Endothelial cell of umbilical vein (primary cell): Measurements from ENCODE around the gene CFAP73. TPM values are rescaled to one million over a fixed set of nuclear protein-coding genes. Genes with fewer than 3 reads are reported as not detected.

Experiments
- BruUV-seq: library from RNA; stranded (reverse); fragments of 400-500 nt; replicated peaks from 2 replicates; lab custom pipeline; 2021; lab: Mats Ljungman, UMichigan
- CTCF ChIA-PET: fragments of 300-600, 350-600 bp; sonication (Branson Sonifier 250); formaldehyde crosslinking; loops from one replicate; lab custom pipeline; 2021; ENCODE audit warnings: antibody characterized with exemption, inconsistent platforms; lab: Charles Lee
- POLR2A ChIA-PET: fragments of 300-600, 350-600 bp; sonication (Branson Sonifier 250); formaldehyde crosslinking; loops from one replicate; lab custom pipeline; 2021; ENCODE audit warnings: antibody characterized with exemption, inconsistent platforms; lab: Charles Lee
- DNase-seq: peaks from one replicate; pipeline ENCODE4 v3.0.0-alpha.2; 2011; ENCODE audit warnings: low read depth, low spot score
- FAIRE-seq: peaks from 2 replicates; lab custom pipeline; 2011; peaks lifted over from hg19 to GRCh38; lab: Jason Lieb, UNC
- H2AFZ ChIP-seq: 2 replicates; pipeline ENCODE4 v1.6.0; 2012; ENCODE audit warnings: low read depth, low read length, control low read depth, inconsistent platforms
- H3K27ac ChIP-seq: 2 replicates; pipeline ENCODE4 v1.5.1; 2011; ENCODE audit warnings: low read depth, mild to moderate bottlenecking, control low read depth, low read length, moderate library complexity; ENCODE audit not compliant: insufficient read depth
- H3K27me3 ChIP-seq, 2 experiments: 2 replicates each; pipeline versions ENCODE4 v1.6.0 to v1.6.1; 2011; ENCODE audit warnings: low read length in 2 of 2, mixed read lengths in 1 of 2; ENCODE audit not compliant: control insufficient read depth in 2 of 2, insufficient read depth in 2 of 2
- H3K36me3 ChIP-seq, 2 experiments: 2 replicates in 1 of 2; 3 replicates in 1 of 2; pipeline ENCODE4 v1.5.1; 2011; ENCODE audit warnings: low read length in 2 of 2, mild to moderate bottlenecking in 1 of 2, moderate library complexity in 1 of 2; ENCODE audit not compliant: control insufficient read depth in 2 of 2, insufficient read depth in 2 of 2; ENCODE audit errors: extremely low read depth in 1 of 2
- H3K4me1 ChIP-seq: 3 replicates; pipeline ENCODE4 v1.5.1; 2011; ENCODE audit warnings: mild to moderate bottlenecking, low read length; ENCODE audit not compliant: control insufficient read depth, insufficient read depth; ENCODE audit errors: extremely low read depth
- H3K4me2 ChIP-seq: 2 replicates; pipeline ENCODE4 v1.6.1; 2011; ENCODE audit warnings: low read length, control low read depth, mixed read lengths; ENCODE audit not compliant: insufficient read depth
- H3K4me3 ChIP-seq, 3 experiments: fragments of 200-600 bp in 1 of 3; sonication (generic), shearing (Covaris generic) in 1 of 3; replicated peaks in 1 of 3; 2 replicates each; pipeline ENCODE4 v1.5.1; 2011 to 2016; ENCODE audit warnings: control low read depth in 3 of 3, low read length in 3 of 3, mild to moderate bottlenecking in 2 of 3, inconsistent platforms in 1 of 3, low read depth in 1 of 3, moderate library complexity in 1 of 3; ENCODE audit not compliant: insufficient read depth in 1 of 3
- H3K79me2 ChIP-seq: 2 replicates; pipeline ENCODE4 v1.6.0; 2012; ENCODE audit warnings: low read length, inconsistent platforms; ENCODE audit not compliant: control insufficient read depth, insufficient read depth
- H3K9ac ChIP-seq: replicated peaks from 2 replicates; pipeline ENCODE3; 2011; ENCODE audit warnings: low read length, control low read depth; ENCODE audit not compliant: insufficient read depth; ENCODE audit errors: extremely low read depth
- H3K9me1 ChIP-seq: replicated peaks from 3 replicates; pipeline ENCODE4 v1.6.0; 2011; ENCODE audit warnings: mild to moderate bottlenecking, low read length; ENCODE audit not compliant: control insufficient read depth, insufficient read depth; ENCODE audit errors: extremely low read depth
- H3K9me3 ChIP-seq: replicated peaks from 2 replicates; pipeline ENCODE4 v1.5.1; 2012; ENCODE audit warnings: low read length, inconsistent platforms; ENCODE audit not compliant: control insufficient read depth, insufficient read depth
- H4K20me1 ChIP-seq: replicated peaks from 2 replicates; pipeline ENCODE3; 2011; ENCODE audit warnings: mild to moderate bottlenecking, low read length; ENCODE audit not compliant: control insufficient read depth, insufficient read depth; ENCODE audit errors: extremely low read depth
- FOS ChIP-seq: IDR thresholded peaks from 2 replicates; pipeline ENCODE4 v1.6.1; 2011; ENCODE audit warnings: mild to moderate bottlenecking, low read length, moderate library complexity, borderline replicate concordance; ENCODE audit not compliant: insufficient read depth
- JUN ChIP-seq: IDR thresholded peaks from 2 replicates; pipeline ENCODE4 v1.6.1; 2011; ENCODE audit warnings: borderline replicate concordance, low read depth; ENCODE audit not compliant: insufficient read length, insufficient read depth
- POLR2A ChIP-seq: IDR thresholded peaks from 2 replicates; pipeline ENCODE4 v1.6.1; 2012; ENCODE audit warnings: low read depth, mild to moderate bottlenecking, control low read depth, low read length
- dilution Hi-C: fragments of 300-500 bp; cut with MboI; formaldehyde crosslinking; loops from one replicate; pipeline ENCODE4 v1.15.0; 2019; ENCODE audit warnings: low sequenced_read_pairs; ENCODE audit not compliant: extremely low pct_ligation_motif_present
- intact Hi-C: fragments of 100-400 bp; cut with micrococcal nuclease; formaldehyde crosslinking; loops from one replicate; pipeline ENCODE4 v1.10.0; 2022
- polyA plus RNA-seq, 4 experiments: library from polyadenylated mRNA; depleted of rRNA in 3 of 4; stranded (reverse) in 3 of 4; unstranded in 1 of 4; fragments of >200 nt; gene quantifications; 2 replicates each; pipeline versions ENCODE4 v1.2.1 to v1.2.3, GENCODE V29; 2011 to 2012; ENCODE audit warnings: missing spikeins in 1 of 4
- total RNA-seq: library from RNA; stranded (reverse); gene quantifications from 2 replicates; pipeline ENCODE4 v1.2.3, GENCODE V29; 2021
- TF ChIP-seq, protein P1 (sequence below), 2 donors: IDR thresholded peaks; 1 replicate in 1 of 2; 2 replicates in 1 of 2; pipeline ENCODE4 v1.5.1; 2011; ENCODE audit warnings: low read length in 2 of 2, mild to moderate bottlenecking in 2 of 2, moderate library complexity in 2 of 2, control low read depth in 1 of 2, inconsistent platforms in 1 of 2, low read depth in 1 of 2; ENCODE audit not compliant: insufficient read depth in 1 of 2; ENCODE audit errors: extremely low read depth in 1 of 2

CFAP73 gene
- total and polyA plus RNA-seq, 2 donors (not counting 3 experiments of a cell fraction or from before 2014, with no cell fraction given): not detected

GRCh38 chr12:113203852-113204760 is 54.6 kb downstream of the CFAP73 start:
- H3K4me2 ChIP-seq: no peak overlapping the region
- no peak overlapping the region for H3K27ac ChIP-seq
- intact Hi-C loops (no loop called here), dilution Hi-C loops (no loop called here)
- no peak for DNase-seq
- POLR2A ChIA-PET: no interaction called here
- CTCF ChIA-PET: interaction anchor here (0.6 to 2.0 kb wide), 5 partner anchors 7 to 221 kb away, joined by 3 to 5 read pairs (median 3); no protein-coding TSS in a partner anchor
- H4K20me1 ChIP-seq: no peaks in the 10 kb centered on the region
- no peak overlapping the region for H3K4me3 ChIP-seq
- no peaks in the 10 kb centered on the region for H3K36me3 ChIP-seq
- H3K4me1 ChIP-seq: no peaks in the 10 kb centered on the region
- H3K9me1 ChIP-seq: no peaks in the 10 kb centered on the region
- no peak overlapping the region for H2AFZ ChIP-seq
- TF ChIP-seq, protein P1, sequence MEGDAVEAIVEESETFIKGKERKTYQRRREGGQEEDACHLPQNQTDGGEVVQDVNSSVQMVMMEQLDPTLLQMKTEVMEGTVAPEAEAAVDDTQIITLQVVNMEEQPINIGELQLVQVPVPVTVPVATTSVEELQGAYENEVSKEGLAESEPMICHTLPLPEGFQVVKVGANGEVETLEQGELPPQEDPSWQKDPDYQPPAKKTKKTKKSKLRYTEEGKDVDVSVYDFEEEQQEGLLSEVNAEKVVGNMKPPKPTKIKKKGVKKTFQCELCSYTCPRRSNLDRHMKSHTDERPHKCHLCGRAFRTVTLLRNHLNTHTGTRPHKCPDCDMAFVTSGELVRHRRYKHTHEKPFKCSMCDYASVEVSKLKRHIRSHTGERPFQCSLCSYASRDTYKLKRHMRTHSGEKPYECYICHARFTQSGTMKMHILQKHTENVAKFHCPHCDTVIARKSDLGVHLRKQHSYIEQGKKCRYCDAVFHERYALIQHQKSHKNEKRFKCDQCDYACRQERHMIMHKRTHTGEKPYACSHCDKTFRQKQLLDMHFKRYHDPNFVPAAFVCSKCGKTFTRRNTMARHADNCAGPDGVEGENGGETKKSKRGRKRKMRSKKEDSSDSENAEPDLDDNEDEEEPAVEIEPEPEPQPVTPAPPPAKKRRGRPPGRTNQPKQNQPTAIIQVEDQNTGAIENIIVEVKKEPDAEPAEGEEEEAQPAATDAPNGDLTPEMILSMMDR (IDR thresholded peaks at IDR 0.05; ENCODE audit: extremely low read depth in 1 of 2, insufficient read depth in 1 of 2, low read depth in 1 of 2, low read length in 2 of 2): no peak
- no TSS peak for BruUV-seq
- no peaks in the 10 kb centered on the region for H3K79me2 ChIP-seq
- FAIRE-seq: no peak
- no peaks in the 10 kb centered on the region for H3K27me3 ChIP-seq
- no peak overlapping the region for H3K9ac ChIP-seq
- no peaks in the 10 kb centered on the region for H3K9me3 ChIP-seq

- Histone ChIP-seq H3K4me3 (no peak overlapping the region), H3K4me2 (no peak overlapping the region), H3K9me1 (no peaks in the 10 kb centered on the region), H2AFZ (no peak overlapping the region), H3K9me3 (no peaks in the 10 kb centered on the region), H3K79me2 (no peaks in the 10 kb centered on the region), H3K36me3 (no peaks in the 10 kb centered on the region), H3K4me1 (no peaks in the 10 kb centered on the region), H3K27ac (no peak overlapping the region), H3K9ac (no peak overlapping the region), H4K20me1 (no peaks in the 10 kb centered on the region), H3K27me3 (no peaks in the 10 kb centered on the region)
- no peak for TF ChIP-seq JUN
- TF ChIP-seq, protein P1 (IDR thresholded peaks at IDR 0.05; ENCODE audit: extremely low read depth in 1 of 2, insufficient read depth in 1 of 2, low read depth in 1 of 2, low read length in 2 of 2): no peak
- TF ChIP-seq FOS: no peak
- no peak for TF ChIP-seq POLR2A
- BruUV-seq: no TSS peak
- intact Hi-C loops (no loop called here), dilution Hi-C loops (no loop called here)
- ChIA-PET CTCF (interaction anchor here (1.6 to 2.0 kb wide), 2 partner anchors 8 to 10 kb away, joined by 3 to 5 read pairs; no protein-coding TSS in a partner anchor), POLR2A (no interaction called here)
- DNase-seq: no peak
- no peak for FAIRE-seq
These were observed 55.3 kb downstream of the CFAP73 start for GRCh38 chr12:113204804-113205203.
